Astrocyte (in vitro differentiated cells and primary cell): ENCODE data around the gene GMEB2. TPM values are rescaled to one million over a fixed set of nuclear protein-coding genes. Genes with fewer than 3 reads are reported as not detected.

Experiments used
- DNase-seq: peaks from one replicate; pipeline ENCODE4 v3.0.0-alpha.2; 2010; ENCODE audit warnings: low read depth
- FAIRE-seq: peaks from 2 replicates; lab custom pipeline; 2011; peaks lifted over from hg19 to GRCh38; lab: Jason Lieb, UNC
- H2AFZ ChIP-seq: 2 replicates; pipeline ENCODE4 v1.6.0; 2012; ENCODE audit warnings: low read depth, low read length, inconsistent platforms
- H3K27ac ChIP-seq: 2 replicates; pipeline ENCODE4 v1.5.1; 2011; ENCODE audit warnings: low read depth, low read length, inconsistent platforms
- H3K27me3 ChIP-seq: 2 replicates; pipeline ENCODE4 v1.6.0; 2011; ENCODE audit warnings: low read length, inconsistent platforms; ENCODE audit not compliant: insufficient read depth
- H3K36me3 ChIP-seq: 2 replicates; pipeline ENCODE4 v1.5.1; 2011; ENCODE audit warnings: low read length, inconsistent platforms; ENCODE audit not compliant: insufficient read depth
- H3K4me1 ChIP-seq: 2 replicates; pipeline ENCODE4 v1.5.1; 2011; ENCODE audit warnings: low read length, inconsistent platforms; ENCODE audit not compliant: insufficient read depth
- H3K4me2 ChIP-seq: 2 replicates; pipeline ENCODE4 v1.6.0; 2012; ENCODE audit warnings: low read length, inconsistent platforms
- H3K4me3 ChIP-seq: 2 replicates; pipeline ENCODE4 v1.5.1; 2011; ENCODE audit warnings: low read depth, mild to moderate bottlenecking, low read length, inconsistent platforms; ENCODE audit not compliant: insufficient read depth
- H3K79me2 ChIP-seq: 2 replicates; pipeline ENCODE4 v1.6.0; 2012; ENCODE audit warnings: mild to moderate bottlenecking, low read length, inconsistent platforms; ENCODE audit not compliant: insufficient read depth
- H3K9ac ChIP-seq: 2 replicates; pipeline ENCODE4 v1.6.0; 2012; ENCODE audit warnings: mild to moderate bottlenecking, low read length, inconsistent platforms
- H3K9me3 ChIP-seq: 2 replicates; pipeline ENCODE4 v1.5.1; 2012; ENCODE audit warnings: low read depth, mild to moderate bottlenecking, low read length, inconsistent platforms; ENCODE audit not compliant: insufficient read depth
- H4K20me1 ChIP-seq: 2 replicates; pipeline ENCODE4 v1.6.0; 2012; ENCODE audit warnings: low read length, inconsistent platforms; ENCODE audit not compliant: insufficient read depth
- H3K27ac Mint-ChIP-seq: one replicate; pipeline ENCODE4 v1.8.0; 2021; ENCODE audit warnings: mild to moderate bottlenecking, mixed read lengths; ENCODE audit not compliant: unreplicated experiment
- H3K27me3 Mint-ChIP-seq: one replicate; pipeline ENCODE4 v1.8.0; 2021; ENCODE audit warnings: low read depth, mixed read lengths; ENCODE audit not compliant: unreplicated experiment
- H3K36me3 Mint-ChIP-seq: one replicate; pipeline ENCODE4 v1.8.0; 2021; ENCODE audit warnings: low read depth, mixed read lengths; ENCODE audit not compliant: unreplicated experiment
- H3K4me1 Mint-ChIP-seq: one replicate; pipeline ENCODE4 v1.8.0; 2021; ENCODE audit warnings: low read depth, mixed read lengths; ENCODE audit not compliant: unreplicated experiment
- H3K4me3 Mint-ChIP-seq: one replicate; pipeline ENCODE4 v1.8.0; 2021; ENCODE audit warnings: mild to moderate bottlenecking, moderate library complexity, mixed read lengths; ENCODE audit not compliant: unreplicated experiment
- H3K9me3 Mint-ChIP-seq: one replicate; pipeline ENCODE4 v1.8.0; 2021; ENCODE audit warnings: mild to moderate bottlenecking, mixed read lengths; ENCODE audit not compliant: unreplicated experiment
- EZH2 ChIP-seq: IDR thresholded peaks from 2 replicates; pipeline ENCODE4 v1.6.1; 2012; ENCODE audit warnings: mild to moderate bottlenecking, low read length, inconsistent platforms; ENCODE audit not compliant: insufficient read depth
- total RNA-seq: library from RNA; stranded (reverse); gene quantifications from 2 replicates; pipeline ENCODE4 v1.2.1, GENCODE V29; 2021
- TF ChIP-seq, protein P1 (sequence below): IDR thresholded peaks from 2 replicates; pipeline ENCODE4 v1.5.1; 2011; ENCODE audit warnings: low read depth, mild to moderate bottlenecking, inconsistent platforms, low read length, moderate library complexity; ENCODE audit not compliant: insufficient read depth

Gene GMEB2
- total RNA-seq, 1 donor from 2014 or later, result 11.7 TPM

DNA sequence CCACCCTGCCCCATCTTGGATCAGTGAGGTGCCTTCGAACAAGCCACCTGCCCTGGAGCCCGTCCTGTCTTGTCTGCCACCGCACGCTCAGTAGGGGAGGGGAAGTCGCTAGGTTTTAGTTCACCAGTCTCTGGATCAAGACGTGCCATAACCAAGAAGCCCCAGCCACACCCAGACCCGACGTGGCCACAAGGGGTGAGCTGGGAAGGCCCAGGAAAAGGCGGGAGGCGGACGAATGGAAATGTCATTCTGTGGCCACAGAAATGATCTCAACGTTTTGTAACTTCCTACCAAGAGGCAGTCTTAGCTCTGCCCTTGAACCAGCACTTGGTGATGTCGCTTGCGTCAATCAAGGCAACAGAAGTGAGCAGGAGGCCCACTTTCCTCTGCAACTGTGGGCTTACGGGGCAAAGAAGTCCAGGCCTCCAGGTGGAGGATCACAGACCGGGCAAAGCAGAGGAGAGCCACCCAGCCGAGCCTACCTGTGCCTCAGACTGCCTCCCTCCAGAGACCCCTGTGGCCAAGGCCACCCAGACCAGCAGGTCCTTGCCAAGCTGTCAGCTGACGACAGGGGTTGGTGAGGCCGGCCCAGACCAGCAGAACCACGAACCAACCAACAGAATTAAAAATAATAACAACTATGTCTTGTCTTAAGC lies 14.5 kb downstream of the GMEB2 start:
- Histone ChIP-seq H3K4me2 (no peak overlapping the region), H3K79me2 (peaks cover 20% of the 10 kb centered on the region), H2AFZ (no peak overlapping the region), H3K36me3 (no peaks in the 10 kb centered on the region), H3K27ac (no peak overlapping the region), H3K9ac (no peak overlapping the region), H3K4me1 (no peaks in the 10 kb centered on the region), H4K20me1 (peaks cover 30% of the 10 kb centered on the region), H3K4me3 (no peak overlapping the region), H3K9me3 (no peaks in the 10 kb centered on the region), H3K27me3 (no peaks in the 10 kb centered on the region)
- Mint-ChIP-seq H3K4me3 (peak overlapping the region; percentile 45), H3K36me3 (peaks cover 15% of the 10 kb centered on the region), H3K9me3 (no peaks in the 10 kb centered on the region), H3K27me3 (no peaks in the 10 kb centered on the region), H3K4me1 (peaks cover 7% of the 10 kb centered on the region), H3K27ac (no peak overlapping the region)
- no peak for TF ChIP-seq EZH2
- TF ChIP-seq, protein P1, sequence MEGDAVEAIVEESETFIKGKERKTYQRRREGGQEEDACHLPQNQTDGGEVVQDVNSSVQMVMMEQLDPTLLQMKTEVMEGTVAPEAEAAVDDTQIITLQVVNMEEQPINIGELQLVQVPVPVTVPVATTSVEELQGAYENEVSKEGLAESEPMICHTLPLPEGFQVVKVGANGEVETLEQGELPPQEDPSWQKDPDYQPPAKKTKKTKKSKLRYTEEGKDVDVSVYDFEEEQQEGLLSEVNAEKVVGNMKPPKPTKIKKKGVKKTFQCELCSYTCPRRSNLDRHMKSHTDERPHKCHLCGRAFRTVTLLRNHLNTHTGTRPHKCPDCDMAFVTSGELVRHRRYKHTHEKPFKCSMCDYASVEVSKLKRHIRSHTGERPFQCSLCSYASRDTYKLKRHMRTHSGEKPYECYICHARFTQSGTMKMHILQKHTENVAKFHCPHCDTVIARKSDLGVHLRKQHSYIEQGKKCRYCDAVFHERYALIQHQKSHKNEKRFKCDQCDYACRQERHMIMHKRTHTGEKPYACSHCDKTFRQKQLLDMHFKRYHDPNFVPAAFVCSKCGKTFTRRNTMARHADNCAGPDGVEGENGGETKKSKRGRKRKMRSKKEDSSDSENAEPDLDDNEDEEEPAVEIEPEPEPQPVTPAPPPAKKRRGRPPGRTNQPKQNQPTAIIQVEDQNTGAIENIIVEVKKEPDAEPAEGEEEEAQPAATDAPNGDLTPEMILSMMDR, result no peak
- no peak for DNase-seq
- no peak for FAIRE-seq

DNA sequence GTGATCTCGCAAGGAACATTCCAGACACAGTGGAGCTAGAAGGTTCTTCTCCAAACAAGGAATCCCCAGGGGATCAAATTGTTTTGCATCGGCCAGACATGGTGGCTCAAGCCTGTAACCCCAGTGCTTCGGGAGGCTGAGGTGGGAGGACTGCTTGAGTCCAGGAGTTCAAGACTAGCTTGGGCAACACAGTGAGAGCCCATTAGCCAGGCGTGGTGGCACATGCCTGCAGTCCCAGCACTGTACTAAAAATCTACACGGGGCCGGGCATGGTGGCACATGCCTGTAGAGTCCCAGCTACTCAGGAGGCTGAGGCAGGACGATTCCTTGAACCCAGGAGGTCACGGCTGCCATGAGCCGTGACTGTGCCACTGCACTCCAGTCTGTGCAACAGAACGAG lies 15.3 kb downstream of the GMEB2 start:
- no peak for FAIRE-seq
- H3K27ac Mint-ChIP-seq, result no peak overlapping the region

More for the DNA sequence above, 15.3 kb downstream of the GMEB2 start:
- Histone ChIP-seq H3K9me3 (no peaks in the 10 kb centered on the region), H3K4me2 (no peak overlapping the region), H4K20me1 (peaks cover 30% of the 10 kb centered on the region), H2AFZ (no peak overlapping the region), H3K9ac (no peak overlapping the region), H3K4me3 (no peak overlapping the region), H3K27ac (no peak overlapping the region), H3K4me1 (no peaks in the 10 kb centered on the region), H3K27me3 (no peaks in the 10 kb centered on the region), H3K79me2 (peaks cover 19% of the 10 kb centered on the region), H3K36me3 (no peaks in the 10 kb centered on the region)
- peaks cover 11% of the 10 kb centered on the region for H3K36me3 Mint-ChIP-seq
- no peak overlapping the region for H3K4me3 Mint-ChIP-seq
- no peak for TF ChIP-seq EZH2
- TF ChIP-seq, protein P1, result no peak
- H3K4me1 Mint-ChIP-seq, result peaks cover 7% of the 10 kb centered on the region
- H3K9me3 Mint-ChIP-seq, result no peaks in the 10 kb centered on the region
- no peaks in the 10 kb centered on the region for H3K27me3 Mint-ChIP-seq
- no peak for DNase-seq
